Measurements from ENCODE around the gene ZNF487. TPM values are rescaled to one million over a fixed set of nuclear protein-coding genes. Genes with fewer than 3 reads are reported as not detected.

ZNF487 gene
- total and polyA plus RNA-seq, 10 of the 15 experiments (the other 5 are each of a cell fraction or from before 2014, with no cell fraction given), result 0.74 to 2.1 (median 1.1) TPM

DNA sequence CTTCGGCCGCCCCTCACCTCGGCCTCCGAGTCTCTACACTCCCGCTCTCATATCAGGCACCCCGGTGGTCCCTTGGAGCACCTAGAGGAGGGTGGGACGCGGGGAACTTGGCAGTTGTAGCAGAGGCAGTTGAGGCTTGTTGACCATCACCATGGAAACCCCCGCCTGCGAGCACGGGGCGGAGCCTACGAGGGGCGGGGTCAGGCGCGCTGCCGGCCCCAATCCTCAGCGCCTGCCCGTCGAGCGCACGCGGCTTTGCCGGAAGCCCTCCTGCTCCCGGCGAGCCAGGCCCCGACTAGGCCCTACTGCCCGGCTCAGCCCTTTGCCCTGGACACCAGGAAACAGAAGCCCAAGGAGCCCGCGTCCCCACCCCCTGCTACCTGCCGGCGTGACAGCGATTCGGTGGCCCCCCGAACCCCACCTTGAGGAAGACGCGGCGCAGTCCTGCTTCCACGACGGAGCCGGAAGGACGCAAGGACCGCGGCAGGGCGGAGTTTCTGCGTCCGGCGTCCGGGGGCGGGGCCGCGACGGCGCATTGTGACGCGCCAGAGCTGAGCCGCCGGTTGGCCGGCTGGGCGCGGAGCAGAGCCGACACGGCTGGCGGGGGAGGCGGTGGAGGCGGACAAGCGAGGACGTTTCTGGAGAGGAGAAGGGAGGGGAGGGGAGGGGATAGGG lies 28.1 kb upstream of the ZNF487 start, which contains the start of gene HNRNPF:
Gene HNRNPF (minus strand): TSS at position 477 of the 675 bp plus-strand sequence. CDS start 21,302 bp downstream, outside the sequence.
- FAIRE-seq, result peak; percentile 90
- intact Hi-C loops (cut with micrococcal nuclease; ENCODE audit: unreplicated experiment), result loop anchor here (1.0 to 5.0 kb wide), 4 partner anchors 9 to 272 kb away; partner anchors contain the start of genes CSGALNACT2 and ZNF487
- H3K9ac ChIP-seq (ENCODE audit: control insufficient read depth, insufficient read depth, low read length), result peak within 1 kb of the TSS; percentile 92
- POLR2A ChIA-PET, result interaction anchor here (0.6 to 1.8 kb wide), 6 partner anchors 8 to 802 kb away, joined by 3 to 10 read pairs (median 6); no protein-coding TSS in a partner anchor
- peaks cover 59% of the 10 kb centered on the region for H3K79me2 ChIP-seq (ENCODE audit: control insufficient read depth, insufficient read depth, low read length)
- peak within 1 kb of the TSS; percentile 95 for H3K27ac ChIP-seq (ENCODE audit: control insufficient read depth, insufficient read depth)
- in situ Hi-C loops (cut with MboI), result loop anchor here (10.0 to 25.0 kb wide), 4 partner anchors 272 to 1556 kb away; partner anchors contain the start of genes CSGALNACT2 and ZNF33B
- H3K36me3 ChIP-seq (ENCODE audit: control insufficient read depth in 2 of 2, insufficient read depth in 2 of 2, low read length in 1 of 2), result no peaks in the 10 kb centered on the region; a peak in 1 of 4 replicates
- DNase-seq (ENCODE audit: low read depth, low spot score), result peak; percentile 77
- peak within 1 kb of the TSS; percentile 98 for H3K4me3 ChIP-seq
- CTCF ChIA-PET, result no interaction called here
- peak within 1 kb of the TSS; percentile 85 for H2AFZ ChIP-seq (ENCODE audit: control insufficient read depth, low read depth, low read length)
- SMC1A ChIA-PET (ENCODE audit: uncharacterized antibody, unreplicated experiment), result interaction anchor here (0.9 to 2.3 kb wide), 2 partner anchors 10 to 11 kb away, joined by 3 to 9 read pairs; no protein-coding TSS in a partner anchor
- H3K4me1 ChIP-seq (ENCODE audit: control insufficient read depth, insufficient read depth, low read length), result no peaks in the 10 kb centered on the region; the same call in 1 of the 2 replicates
- BruUV-seq (replicated peaks), result no TSS peak
- WGBS (ENCODE audit: insufficient coverage, insufficient replicate concordance, low lambda C conversion rate, missing lambda C conversion rate), result under 1% methylated on average over 63 of the region's 68 CpGs
- no peaks in the 10 kb centered on the region for H3K9me3 ChIP-seq (replicated peaks; ENCODE audit: control insufficient read depth, insufficient read depth, low read length)
- RAD21 ChIA-PET (ENCODE audit: unreplicated experiment), result interaction anchor here (1.0 to 1.8 kb wide), 3 partner anchors 9 to 13 kb away, joined by 3 to 5 read pairs (median 5); no protein-coding TSS in a partner anchor
- peak; percentile 80 for ATAC-seq
- H3K27me3 ChIP-seq (replicated peaks in 1 of 2; ENCODE audit: control insufficient read depth in 2 of 2, insufficient read depth in 2 of 2, low read length in 1 of 2), result no peaks in the 10 kb centered on the region
- H3K4me2 ChIP-seq (ENCODE audit: control insufficient read depth, insufficient read depth), result peak within 1 kb of the TSS; percentile 91
- peaks cover 4% of the 10 kb centered on the region; the same call in 1 of the 2 replicates for H4K20me1 ChIP-seq (ENCODE audit: control insufficient read depth, insufficient read depth)
- TF ChIP-seq NFYA (IDR thresholded peaks at IDR 0.05; ENCODE audit: borderline replicate concordance, low read depth, low read length) (no peak), TAF1 (IDR thresholded peaks at IDR 0.05; ENCODE audit: borderline replicate concordance, low read depth, low read length) (peak; percentile 51; the same call in 1 of the 2 replicates), HCFC1 (IDR thresholded peaks at IDR 0.05; ENCODE audit: low read length) (peak; percentile 48), SIN3A (IDR thresholded peaks at IDR 0.05; ENCODE audit: low read depth, low read length) (peak; percentile 93), TBL1XR1 (IDR thresholded peaks at IDR 0.05; ENCODE audit: low read depth, low read length) (0 out of 2 replicates have a peak, but pooled peaks have one; percentile 29), MEF2B (IDR thresholded peaks at IDR 0.05; ENCODE audit: partially characterized antibody, poor library complexity, severe bottlenecking) (no peak), CREM (IDR thresholded peaks at IDR 0.05; ENCODE audit: low read depth) (peak; percentile 79; the same call in 1 of the 2 replicates), NBN (IDR thresholded peaks at IDR 0.05) (peak; percentile 12; the same call in 1 of the 2 replicates), ZNF207 (IDR thresholded peaks at IDR 0.05; ENCODE audit: borderline replicate concordance) (peak; percentile 81; the same call in 1 of the 2 replicates), SREBF1 (IDR thresholded peaks at IDR 0.05; ENCODE audit: low read length) (no peak), CREB1 (IDR thresholded peaks at IDR 0.05; ENCODE audit: low read depth) (peak; percentile 91), STAT3 (IDR thresholded peaks at IDR 0.05; ENCODE audit: low read depth, low read length) (no peak)
- TF ChIP-seq, protein P1, sequence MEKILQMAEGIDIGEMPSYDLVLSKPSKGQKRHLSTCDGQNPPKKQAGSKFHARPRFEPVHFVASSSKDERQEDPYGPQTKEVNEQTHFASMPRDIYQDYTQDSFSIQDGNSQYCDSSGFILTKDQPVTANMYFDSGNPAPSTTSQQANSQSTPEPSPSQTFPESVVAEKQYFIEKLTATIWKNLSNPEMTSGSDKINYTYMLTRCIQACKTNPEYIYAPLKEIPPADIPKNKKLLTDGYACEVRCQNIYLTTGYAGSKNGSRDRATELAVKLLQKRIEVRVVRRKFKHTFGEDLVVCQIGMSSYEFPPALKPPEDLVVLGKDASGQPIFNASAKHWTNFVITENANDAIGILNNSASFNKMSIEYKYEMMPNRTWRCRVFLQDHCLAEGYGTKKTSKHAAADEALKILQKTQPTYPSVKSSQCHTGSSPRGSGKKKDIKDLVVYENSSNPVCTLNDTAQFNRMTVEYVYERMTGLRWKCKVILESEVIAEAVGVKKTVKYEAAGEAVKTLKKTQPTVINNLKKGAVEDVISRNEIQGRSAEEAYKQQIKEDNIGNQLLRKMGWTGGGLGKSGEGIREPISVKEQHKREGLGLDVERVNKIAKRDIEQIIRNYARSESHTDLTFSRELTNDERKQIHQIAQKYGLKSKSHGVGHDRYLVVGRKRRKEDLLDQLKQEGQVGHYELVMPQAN (conservative IDR thresholded peaks at IDR 0.05), result peak; percentile 97
- TF ChIP-seq, protein P2, sequence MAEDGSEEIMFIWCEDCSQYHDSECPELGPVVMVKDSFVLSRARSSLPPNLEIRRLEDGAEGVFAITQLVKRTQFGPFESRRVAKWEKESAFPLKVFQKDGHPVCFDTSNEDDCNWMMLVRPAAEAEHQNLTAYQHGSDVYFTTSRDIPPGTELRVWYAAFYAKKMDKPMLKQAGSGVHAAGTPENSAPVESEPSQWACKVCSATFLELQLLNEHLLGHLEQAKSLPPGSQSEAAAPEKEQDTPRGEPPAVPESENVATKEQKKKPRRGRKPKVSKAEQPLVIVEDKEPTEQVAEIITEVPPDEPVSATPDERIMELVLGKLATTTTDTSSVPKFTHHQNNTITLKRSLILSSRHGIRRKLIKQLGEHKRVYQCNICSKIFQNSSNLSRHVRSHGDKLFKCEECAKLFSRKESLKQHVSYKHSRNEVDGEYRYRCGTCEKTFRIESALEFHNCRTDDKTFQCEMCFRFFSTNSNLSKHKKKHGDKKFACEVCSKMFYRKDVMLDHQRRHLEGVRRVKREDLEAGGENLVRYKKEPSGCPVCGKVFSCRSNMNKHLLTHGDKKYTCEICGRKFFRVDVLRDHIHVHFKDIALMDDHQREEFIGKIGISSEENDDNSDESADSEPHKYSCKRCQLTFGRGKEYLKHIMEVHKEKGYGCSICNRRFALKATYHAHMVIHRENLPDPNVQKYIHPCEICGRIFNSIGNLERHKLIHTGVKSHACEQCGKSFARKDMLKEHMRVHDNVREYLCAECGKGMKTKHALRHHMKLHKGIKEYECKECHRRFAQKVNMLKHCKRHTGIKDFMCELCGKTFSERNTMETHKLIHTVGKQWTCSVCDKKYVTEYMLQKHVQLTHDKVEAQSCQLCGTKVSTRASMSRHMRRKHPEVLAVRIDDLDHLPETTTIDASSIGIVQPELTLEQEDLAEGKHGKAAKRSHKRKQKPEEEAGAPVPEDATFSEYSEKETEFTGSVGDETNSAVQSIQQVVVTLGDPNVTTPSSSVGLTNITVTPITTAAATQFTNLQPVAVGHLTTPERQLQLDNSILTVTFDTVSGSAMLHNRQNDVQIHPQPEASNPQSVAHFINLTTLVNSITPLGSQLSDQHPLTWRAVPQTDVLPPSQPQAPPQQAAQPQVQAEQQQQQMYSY (CRISPR knock-in tag; IDR thresholded peaks at IDR 0.05), result no peak
- TF ChIP-seq, protein P3, sequence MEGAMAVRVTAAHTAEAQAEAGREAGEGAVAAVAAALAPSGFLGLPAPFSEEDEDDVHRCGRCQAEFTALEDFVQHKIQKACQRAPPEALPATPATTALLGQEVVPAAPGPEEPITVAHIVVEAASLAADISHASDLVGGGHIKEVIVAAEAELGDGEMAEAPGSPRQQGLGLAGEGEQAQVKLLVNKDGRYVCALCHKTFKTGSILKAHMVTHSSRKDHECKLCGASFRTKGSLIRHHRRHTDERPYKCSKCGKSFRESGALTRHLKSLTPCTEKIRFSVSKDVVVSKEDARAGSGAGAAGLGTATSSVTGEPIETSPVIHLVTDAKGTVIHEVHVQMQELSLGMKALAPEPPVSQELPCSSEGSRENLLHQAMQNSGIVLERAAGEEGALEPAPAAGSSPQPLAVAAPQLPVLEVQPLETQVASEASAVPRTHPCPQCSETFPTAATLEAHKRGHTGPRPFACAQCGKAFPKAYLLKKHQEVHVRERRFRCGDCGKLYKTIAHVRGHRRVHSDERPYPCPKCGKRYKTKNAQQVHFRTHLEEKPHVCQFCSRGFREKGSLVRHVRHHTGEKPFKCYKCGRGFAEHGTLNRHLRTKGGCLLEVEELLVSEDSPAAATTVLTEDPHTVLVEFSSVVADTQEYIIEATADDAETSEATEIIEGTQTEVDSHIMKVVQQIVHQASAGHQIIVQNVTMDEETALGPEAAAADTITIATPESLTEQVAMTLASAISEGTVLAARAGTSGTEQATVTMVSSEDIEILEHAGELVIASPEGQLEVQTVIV (IDR thresholded peaks at IDR 0.05; ENCODE audit: borderline replicate concordance, partially characterized antibody), result peak; percentile 87

All from GM12878 (cell line).